A549 treated with Hydrocortisone at 1 μM for 4 hours (cell line): Measurements from ENCODE around the gene RESP18. TPM values are rescaled to one million over a fixed set of nuclear protein-coding genes. Genes with fewer than 3 reads are reported as not detected.

Experiments
- total RNA-seq: library from RNA; stranded (reverse); fragments of 200-300 nt; extraction: Qiagen RNA extraction; gene quantifications from 5 replicates; pipeline ENCODE4 v1.2.3, GENCODE V29; 2022

The RESP18 gene
- not detected in 5 replicates for total RNA-seq

DNA sequence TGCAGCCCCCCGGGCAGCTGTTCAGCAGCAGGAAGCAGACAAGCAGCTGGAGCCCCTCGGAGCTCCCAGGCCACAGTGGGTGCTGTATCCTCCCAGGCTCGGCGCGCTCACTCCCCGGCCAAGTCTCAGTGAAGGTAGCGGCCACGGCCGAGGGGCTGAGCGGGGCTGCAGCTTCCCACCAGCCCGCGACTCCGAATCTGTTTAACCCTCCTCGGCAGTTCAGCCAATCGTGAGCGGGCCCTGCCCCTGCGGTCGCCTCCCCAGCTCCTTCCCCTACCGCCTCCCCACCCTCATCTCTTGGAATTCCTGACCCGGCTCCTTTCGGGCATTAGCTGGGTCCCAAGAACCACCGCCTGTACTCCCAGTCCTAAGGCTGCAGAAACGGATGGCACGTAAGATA lies at the start of gene RESP18:
Gene RESP18, minus strand, starts transcription at position 203 of the 400 bp plus-strand sequence.

GRCh38 chr2:219309278-219309677 lies 23.3 kb downstream of the RESP18 start, which contains the start of gene PTPRN:
TSS of gene PTPRN (minus strand) at chr2:219309401. CDS start at chr2:219309332, 69 bp downstream.

DNA sequence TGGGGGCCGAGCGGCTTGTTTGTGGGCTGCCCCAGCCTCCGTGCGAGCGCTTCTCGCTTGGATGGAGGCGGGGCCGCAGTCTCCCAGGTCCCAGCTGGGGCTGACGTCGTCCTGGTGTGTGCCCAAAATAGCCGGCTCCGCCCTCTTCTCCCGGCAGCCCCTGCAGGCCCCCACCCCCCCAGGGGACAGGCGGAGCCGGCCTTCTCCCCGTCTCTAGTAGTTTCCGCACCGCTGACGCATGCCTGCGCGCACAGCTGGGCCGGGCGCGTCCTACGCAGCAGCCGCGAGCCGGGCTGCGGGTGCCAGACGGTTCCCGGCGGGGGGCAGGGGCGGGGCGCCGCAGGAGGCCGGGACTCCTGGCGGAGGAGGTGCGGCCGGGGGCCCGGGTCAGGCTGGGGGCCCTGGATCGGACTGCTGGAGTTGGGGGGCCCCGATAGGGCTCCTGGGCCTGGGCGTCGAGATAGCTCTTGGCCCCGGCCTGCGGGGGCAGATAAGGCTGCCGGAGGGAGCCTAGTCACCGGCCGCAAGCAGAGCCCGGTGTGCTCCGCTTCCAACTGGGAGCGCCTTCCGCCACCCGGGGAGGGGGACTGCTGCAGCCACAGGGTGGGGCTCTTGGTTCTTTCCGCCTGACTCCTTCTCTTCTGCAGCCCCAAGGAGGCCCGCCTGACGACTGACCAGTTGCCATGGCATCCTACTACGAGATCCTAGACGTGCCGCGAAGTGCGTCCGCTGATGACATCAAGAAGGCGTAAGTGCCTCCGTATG lies 53.2 kb downstream of the RESP18 start, which contains the start of gene DNAJB2:
Gene DNAJB2, plus strand, starts transcription at position 216 of the 765 bp plus-strand sequence. Its CDS starts 468 bp downstream, at position 684.

Other genes starting within 250 kb of the RESP18 start
- 15.3 to 21.1 TPM (median 16.6 TPM) in 5 replicates for gene NHEJ1, start 171.9 kb downstream of the RESP18 start, total RNA-seq
- 0.29 to 0.82 TPM (median 0.65 TPM) in 5 replicates for gene SLC23A3, start 162.7 kb downstream of the RESP18 start, total RNA-seq
- 42.9 to 47.2 TPM (median 45.1 TPM) in 5 replicates for gene CNPPD1, start 155.8 kb downstream of the RESP18 start, total RNA-seq
- gene RETREG2, start 154.5 kb downstream of the RESP18 start, total RNA-seq: 69.9 to 85.9 TPM (median 81.8 TPM) in 5 replicates
- 17.3 to 21.3 TPM (median 20.1 TPM) in 5 replicates for gene ZFAND2B, start 126.0 kb downstream of the RESP18 start, total RNA-seq
- gene ABCB6, start 113.8 kb downstream of the RESP18 start, total RNA-seq: 21.9 to 29.4 TPM (median 27.3 TPM) in 5 replicates
- gene ATG9A, start 103.1 kb downstream of the RESP18 start, total RNA-seq: 37.7 to 55.7 TPM (median 44.1 TPM) in 5 replicates
- gene ANKZF1, start 102.9 kb downstream of the RESP18 start, total RNA-seq: 12.0 to 17.8 TPM (median 16.4 TPM) in 5 replicates
- gene GLB1L, start 87.3 kb downstream of the RESP18 start, total RNA-seq: 6.2 to 7.6 TPM (median 6.9 TPM) in 5 replicates
- gene STK16, start 87.3 kb downstream of the RESP18 start, total RNA-seq: 28.8 to 33.9 TPM (median 29.3 TPM) in 5 replicates
- gene TUBA4B, start 79.5 kb downstream of the RESP18 start, total RNA-seq: 0.15 to 0.33 TPM (median 0.20 TPM) in 5 replicates
- gene TUBA4A, start 78.8 kb downstream of the RESP18 start, total RNA-seq: 251 to 336 TPM (median 266 TPM) in 5 replicates
- 34.1 to 40.5 TPM (median 37.7 TPM) in 5 replicates for gene DNAJB2, start 53.4 kb downstream of the RESP18 start, total RNA-seq
- 1.0 to 1.5 TPM (median 1.2 TPM) in 5 replicates for gene PTPRN, start 23.3 kb downstream of the RESP18 start, total RNA-seq
- 58.3 to 67.2 TPM (median 62.6 TPM) in 5 replicates for gene DNPEP, start 55.2 kb upstream of the RESP18 start, total RNA-seq
- gene DES, start 85.6 kb upstream of the RESP18 start, total RNA-seq: 0.23 to 0.93 TPM (median 0.51 TPM) in 5 replicates
- 6.5 to 10.3 TPM (median 8.3 TPM) in 5 replicates for gene SPEG, start 102.1 kb upstream of the RESP18 start, total RNA-seq
- 36.9 to 40.3 TPM (median 37.8 TPM) in 5 replicates for gene GMPPA, start 166.1 kb upstream of the RESP18 start, total RNA-seq
- 0.06 to 0.26 TPM (median 0.07 TPM) in 5 replicates for gene ASIC4, start 181.7 kb upstream of the RESP18 start, total RNA-seq
- gene CHPF, start 211.1 kb upstream of the RESP18 start, total RNA-seq: 21.8 to 32.9 TPM (median 29.3 TPM) in 5 replicates
- 0.70 to 1.3 TPM (median 1.0 TPM) in 5 replicates for gene TMEM198, start 211.3 kb upstream of the RESP18 start, total RNA-seq
- gene OBSL1, start 238.8 kb upstream of the RESP18 start, total RNA-seq: 18.8 to 22.2 TPM (median 19.9 TPM) in 5 replicates
- gene INHA, start 239.6 kb upstream of the RESP18 start, total RNA-seq: 0.35 to 0.58 TPM (median 0.47 TPM) in 5 replicates